NCI-H2081 treated with DMSO at 0.1 percent for 48 hours (cell line): Measurements from ENCODE around the gene MUC20.
"Not testable (repeated sequence)": the region's sequence is repeated elsewhere in the genome, so short reads cannot be mapped to it uniquely, and the experiment has no call there.

Source experiments
- DNase-seq: peaks from one replicate; lab custom pipeline; 2025; lab: John Stamatoyannopoulos, UW

MUC20 gene

DNA sequence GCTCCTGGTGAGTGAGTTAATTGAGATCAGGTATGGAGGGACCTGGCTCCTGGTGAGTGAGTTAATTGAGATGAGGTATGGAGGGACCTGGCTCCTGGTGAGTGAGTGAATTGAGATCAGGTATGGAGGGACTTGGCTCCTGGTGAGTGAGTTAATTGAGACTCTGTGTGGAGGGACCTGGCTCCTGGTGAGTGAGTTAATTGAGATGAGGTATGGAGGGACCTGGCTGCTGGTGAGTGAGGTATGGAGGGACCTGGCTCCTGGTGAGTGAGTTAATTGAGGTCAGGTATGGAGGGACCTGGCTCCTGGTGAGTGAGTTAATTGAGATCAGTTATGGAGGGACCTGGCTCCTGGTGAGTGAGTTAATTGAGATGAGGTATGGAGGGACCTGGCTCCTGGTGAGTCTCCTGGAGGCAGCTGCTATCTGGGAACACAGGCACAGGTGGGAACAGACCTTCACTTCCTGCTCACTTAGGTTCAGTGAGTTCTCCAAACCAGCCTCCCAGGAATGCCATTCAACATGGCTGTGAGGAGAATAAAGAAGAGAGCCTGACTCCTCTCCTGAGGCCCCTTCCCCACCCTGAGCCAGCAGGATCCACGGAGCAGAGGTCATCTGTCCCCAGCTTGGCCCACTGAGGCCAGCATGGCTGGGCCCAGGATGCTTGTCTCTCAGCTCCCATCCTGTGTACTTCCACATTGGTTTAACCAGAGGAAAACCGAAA lies 9.5 kb upstream of the MUC20 start:
- not testable (repeated sequence) for DNase-seq

DNA sequence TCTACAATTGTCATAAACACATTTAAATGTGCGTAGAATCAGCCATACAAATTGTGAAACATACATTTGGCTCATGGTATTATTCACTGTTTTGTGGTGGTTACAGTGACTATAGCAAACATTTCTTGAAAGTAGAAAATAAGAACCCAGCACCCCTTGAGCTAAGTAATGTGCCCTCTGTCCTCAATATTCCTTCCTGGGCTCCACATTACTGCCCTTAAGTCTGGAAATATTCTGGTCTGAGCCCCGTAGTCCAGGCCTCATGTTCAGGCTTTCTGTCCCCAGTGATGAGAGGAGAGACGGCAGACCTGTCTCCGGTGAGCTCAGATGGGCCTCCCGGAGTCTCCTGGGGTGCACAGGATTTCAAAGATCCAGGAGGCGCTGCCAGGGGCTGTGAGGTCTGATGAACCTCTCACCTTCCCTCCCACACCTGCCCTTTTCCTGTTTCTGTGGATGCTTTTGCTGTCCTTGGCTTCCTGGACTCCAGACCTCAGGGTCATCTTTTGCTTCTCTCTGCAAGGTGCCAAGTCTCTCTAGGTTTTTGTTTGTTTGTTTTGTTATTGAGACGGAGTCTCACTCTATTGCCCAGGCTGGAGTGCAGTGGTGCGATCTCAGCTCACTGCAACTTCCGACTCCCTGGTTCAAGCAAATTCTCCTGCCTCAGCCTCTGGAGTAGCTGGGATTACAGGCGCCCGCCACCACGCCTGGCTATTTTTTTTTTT lies 8.8 kb upstream of the MUC20 start:
- DNase-seq, result no peak

DNA sequence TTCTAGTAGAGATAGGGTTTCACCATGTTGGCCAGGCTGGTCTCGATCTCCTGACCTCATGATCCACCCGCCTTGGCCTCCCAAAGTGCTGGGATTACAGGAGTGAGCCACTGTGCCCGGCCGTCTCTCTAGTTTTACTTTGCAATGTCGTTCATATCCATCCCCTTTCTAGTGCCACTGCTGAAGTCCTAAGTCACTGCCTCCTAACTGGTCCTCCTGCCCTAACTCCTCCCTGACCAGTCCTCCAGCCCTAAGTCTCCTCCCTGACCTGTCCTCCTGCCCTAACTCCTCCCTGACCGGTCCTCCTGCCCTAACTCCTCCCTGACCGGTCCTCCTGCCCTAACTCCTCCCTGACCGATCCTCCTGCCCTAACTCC lies 8.3 kb upstream of the MUC20 start:
- DNase-seq, result not testable (repeated sequence)

DNA sequence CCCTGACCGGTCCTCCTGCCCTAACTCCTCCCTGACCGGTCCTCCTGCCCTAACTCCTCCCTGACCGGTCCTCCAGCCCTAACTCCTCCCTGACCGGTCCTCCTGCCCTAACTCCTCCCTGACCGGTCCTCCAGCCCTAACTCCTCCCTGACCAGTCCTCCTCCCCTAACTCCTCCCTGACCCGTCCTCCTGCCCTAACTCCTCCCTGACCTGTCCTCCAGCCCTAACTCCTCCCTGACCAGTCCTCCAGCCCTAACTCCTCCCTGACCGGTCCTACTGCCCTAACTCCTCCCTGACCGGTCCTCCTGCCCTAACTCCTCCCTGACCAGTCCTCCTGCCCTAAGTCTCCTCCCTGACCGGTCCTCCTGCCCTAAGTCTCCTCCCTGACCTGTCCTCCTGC lies 7.6 kb upstream of the MUC20 start:
- DNase-seq, result not testable (repeated sequence)

DNA sequence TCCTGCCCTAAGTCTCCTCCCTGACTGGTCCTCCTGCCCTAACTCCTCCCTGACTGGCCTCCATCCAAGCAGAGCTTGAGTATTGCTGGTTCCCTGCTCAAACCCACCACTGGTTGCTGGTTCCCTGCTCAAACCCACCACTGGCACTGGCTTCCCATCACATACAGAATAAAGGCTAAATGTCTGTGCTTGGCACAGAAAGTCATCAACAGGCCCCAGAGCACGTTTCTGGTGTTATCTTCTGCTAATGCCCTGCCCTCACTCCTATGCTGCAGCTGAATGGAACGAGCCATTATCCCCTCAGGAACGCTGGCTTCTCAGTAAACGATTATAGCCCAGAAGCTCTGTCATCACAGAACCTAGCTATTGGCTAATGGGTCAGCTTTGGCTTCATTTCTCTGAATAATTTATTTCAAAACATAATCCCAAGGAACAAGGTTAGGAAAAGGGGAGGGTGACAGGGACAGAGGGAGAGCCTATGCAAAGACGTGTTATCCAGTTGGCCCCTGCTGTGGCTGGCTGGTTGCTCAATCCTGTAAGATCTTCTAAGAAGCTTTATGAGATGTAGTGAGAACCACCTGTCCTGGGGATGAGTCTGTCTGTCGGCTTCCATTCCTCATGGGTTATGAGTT lies 6.3 kb upstream of the MUC20 start:
- no peak for DNase-seq

DNA sequence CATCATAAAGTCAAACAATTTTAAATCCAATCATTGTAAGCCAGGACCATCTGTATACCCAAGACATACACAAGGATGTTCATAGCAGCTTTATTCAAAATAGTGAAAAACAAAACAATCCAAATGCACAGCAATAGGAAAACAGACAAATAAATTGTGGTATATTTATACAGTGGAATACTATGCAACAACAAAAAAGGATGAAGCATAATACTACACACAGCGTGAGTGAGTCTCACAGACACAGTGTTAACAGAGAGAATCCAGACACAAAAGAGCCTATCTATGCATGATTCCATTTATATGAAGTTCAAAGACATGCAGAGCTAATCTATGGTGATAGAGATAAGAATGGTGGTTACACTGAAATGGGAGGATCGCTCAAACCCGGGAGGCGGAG lies 5.6 kb upstream of the MUC20 start:
- no peak for DNase-seq

DNA sequence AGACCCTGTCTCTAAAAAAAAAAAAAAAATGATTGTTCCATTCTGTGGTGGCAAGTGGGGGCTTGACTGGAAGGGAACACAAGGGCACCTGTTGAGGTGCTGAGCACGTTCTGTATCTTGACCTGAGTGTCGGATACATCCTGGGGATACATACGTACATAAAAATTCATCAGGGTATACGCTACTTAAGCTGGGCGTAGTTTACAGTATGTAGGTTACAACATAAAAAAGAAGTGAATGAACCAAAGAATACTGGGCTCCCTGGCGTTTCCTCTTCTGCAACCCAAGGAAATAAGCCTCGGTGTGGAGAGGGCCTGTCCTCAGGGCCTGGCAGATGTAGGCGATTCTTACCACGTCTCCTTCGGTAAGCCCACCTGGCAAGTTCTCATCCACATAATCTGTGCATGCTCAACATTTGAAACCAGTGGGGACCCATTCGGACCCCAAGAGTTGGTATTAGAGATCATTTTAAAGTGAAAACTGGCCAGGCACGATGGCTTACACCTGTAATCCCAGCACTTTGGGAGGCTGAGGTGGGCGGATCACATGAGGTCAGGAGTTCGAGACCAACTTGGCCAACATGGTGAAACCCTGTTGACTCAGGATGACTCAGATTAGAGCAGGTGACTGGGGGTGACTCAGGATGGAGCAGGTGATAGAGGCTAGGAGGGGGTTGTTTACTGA lies 5.1 kb upstream of the MUC20 start:
- DNase-seq, result no peak

DNA sequence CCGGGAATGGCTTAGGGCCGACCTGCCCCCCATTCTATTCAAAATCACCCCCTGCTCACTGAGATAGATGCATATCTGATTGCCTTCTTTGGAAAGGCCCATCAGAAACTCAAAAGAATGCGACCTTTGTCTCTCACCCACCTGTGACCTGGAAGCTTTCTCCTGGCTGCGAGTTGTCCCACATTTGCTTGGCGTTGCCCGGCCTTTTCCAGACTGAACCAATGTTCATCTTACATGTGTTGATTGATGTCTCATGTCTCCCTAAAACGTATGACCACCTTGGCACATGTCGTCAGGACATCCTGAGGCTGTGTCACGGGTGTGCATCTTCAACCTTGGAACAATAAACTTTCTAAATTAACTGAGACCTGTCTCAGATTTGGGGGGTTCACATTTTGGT lies 3.4 kb upstream of the MUC20 start:
- DNase-seq, result no peak

DNA sequence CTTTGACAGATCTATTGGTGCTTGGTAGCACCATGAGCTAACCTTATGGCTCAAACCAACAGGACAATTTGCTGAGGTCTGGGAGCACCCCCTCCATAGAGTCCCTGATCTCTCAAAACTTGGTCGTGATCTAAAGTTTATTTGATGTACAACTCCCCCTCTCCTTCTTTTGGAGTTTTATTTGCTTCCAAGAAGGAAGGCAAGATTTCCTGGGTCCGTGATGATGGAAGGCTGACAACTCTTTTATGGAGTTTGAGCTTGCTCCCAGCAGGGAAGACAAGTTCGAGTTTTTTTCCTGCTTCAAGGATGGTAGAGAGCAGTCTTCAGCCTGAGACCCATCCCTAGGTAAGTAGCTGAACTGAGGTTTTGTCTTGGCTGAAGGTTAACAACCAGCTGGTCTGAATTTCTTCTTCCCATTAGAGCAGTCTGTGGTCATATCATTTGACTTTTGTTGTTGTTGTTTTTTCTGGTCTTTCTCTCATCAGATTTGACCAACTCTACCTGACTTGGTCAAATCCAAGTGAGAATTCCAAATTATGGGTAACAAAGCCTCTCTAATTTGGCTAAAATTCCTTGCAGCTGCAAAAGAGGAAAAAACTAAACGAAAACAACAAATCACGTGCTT lies 2.8 kb upstream of the MUC20 start:
- DNase-seq, result no peak

DNA sequence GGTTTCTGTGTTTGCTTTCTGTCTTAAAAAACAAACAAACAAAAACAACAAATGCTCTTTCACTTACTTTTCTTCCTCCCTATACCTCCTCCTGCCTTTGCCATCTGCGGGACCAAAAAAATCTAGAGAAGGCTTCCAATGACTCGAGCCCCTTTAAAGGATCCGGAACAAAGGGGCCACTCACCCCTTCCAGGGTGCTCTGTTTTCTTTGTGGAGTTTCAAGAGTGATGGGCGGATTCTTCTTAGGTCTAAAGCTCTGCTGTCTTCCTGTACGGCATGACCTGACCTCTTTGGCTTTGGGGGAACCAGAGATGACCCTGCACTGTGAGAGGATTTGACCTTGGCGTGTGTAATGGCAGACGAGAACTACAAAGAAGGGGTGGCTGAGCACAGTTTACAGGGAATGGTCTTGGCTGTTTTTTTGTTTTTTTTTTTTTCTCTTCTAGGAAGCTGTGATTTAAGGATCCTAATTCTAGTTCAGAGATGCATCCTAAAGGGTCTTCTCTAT lies 2.2 kb upstream of the MUC20 start:
- no peak for DNase-seq

DNA sequence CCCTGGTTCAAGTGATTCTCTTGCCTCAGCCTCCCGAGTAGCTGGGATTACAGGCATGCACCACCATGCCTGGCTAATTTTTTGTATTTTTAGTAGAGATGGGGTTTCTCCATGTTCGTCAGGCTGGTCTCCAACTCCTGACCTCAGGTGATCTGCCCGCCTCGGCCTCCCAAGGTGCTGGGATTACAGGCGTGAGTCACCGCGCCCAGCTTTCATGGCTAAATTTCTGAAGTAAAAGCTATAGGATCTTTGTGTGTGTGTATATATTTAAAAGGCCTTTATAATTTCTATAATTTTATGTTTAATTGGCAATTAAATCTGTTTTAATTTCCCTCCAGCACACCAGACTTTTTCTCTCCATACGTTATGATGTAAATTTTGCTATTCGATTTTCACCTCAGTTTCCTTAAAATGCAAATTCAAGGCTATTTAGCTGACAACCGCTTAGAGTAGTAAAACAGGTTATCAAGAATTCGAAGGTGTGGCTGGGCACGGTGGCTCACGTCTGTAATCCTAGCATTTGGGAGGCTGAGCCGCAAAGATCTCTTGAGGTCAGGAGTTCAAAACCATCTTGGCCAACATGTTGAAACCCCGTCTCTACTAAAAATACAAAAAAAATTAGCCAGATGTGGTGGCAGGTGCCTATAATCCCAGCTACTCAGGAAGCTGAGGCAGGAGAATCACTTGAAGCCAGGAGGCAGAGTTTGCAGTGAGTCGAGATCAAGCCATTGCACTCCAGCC lies 1.1 kb upstream of the MUC20 start:
- not testable (repeated sequence) for DNase-seq

DNA sequence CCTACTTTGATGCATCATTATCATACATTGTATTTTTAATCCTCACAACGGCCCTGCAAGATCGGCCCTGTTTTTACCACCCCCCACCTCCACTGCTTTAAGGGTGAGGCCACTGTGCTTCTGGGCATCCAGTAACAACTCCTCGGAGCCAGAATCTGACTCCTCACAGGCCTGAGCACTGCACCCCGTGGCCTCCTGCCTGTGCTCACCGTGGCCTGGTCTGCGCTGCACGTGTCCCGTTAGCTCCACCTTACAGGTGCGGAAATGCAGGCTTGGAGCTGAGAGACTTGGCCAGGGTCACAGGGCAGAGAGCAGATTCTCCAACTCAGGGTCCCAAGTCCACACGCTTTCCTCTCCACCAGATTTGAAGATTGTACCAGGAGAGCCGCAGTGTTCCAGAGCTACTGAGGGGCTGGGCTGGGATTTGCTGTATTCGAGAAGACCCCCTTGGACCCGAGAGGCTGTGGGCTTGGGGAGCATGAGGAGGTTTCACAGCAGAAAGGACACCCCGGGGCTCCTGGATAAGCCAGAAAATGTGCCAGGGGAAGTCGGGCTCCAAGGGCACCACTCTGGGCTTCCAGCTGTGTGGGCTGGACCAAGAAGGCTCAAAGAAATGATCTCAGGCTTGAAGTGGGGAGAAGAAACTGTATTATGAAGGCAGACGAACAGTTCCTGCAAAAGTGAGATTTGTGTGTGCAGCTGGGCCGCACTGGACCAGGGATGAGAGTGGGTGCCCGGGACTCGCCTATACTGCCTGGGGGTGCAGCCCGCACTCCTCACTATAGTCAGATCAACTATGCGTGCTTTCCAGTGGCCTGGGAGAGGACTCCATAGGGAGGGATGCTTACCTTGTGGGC lies 1.6 kb downstream of the MUC20 start:
- DNase-seq, result not testable (repeated sequence)

DNA sequence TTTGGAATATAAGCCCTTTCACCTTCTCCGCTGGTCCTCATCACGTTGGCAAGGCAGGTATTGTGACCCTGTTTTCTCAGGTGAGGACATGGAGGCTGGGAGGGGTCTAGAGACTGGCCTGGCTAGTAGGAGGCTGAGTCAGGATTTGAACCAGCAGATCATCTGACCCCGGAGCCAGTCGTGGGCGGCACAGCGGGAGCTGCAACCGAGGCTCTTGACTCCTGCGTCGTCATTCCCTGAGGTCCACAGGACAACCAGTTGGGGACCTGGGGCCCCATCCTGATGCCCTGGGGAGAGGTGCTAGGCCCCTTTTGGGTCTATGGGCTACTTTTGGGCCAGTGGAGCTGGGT lies 2.2 kb downstream of the MUC20 start:
- DNase-seq, result not testable (repeated sequence)

DNA sequence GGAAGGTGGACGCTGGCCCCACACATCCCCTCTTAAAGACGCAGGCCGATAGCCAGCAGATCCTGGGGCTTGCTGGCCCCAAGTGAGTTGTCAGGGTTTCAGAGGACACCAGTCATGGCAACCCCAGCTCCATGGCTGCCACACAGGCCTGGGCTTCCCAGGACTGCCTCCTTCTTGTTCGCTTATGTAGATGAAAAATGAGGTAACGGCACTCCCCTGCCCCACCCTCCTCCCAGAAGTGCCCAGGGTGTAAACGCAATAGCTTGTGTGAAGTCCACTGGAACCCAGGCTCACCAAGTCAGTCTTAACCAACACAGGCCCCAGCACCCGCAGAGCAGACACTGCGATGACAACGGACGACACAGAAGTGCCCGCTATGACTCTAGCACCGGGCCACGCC lies 3.6 kb downstream of the MUC20 start:
- not testable (repeated sequence) for DNase-seq

DNA sequence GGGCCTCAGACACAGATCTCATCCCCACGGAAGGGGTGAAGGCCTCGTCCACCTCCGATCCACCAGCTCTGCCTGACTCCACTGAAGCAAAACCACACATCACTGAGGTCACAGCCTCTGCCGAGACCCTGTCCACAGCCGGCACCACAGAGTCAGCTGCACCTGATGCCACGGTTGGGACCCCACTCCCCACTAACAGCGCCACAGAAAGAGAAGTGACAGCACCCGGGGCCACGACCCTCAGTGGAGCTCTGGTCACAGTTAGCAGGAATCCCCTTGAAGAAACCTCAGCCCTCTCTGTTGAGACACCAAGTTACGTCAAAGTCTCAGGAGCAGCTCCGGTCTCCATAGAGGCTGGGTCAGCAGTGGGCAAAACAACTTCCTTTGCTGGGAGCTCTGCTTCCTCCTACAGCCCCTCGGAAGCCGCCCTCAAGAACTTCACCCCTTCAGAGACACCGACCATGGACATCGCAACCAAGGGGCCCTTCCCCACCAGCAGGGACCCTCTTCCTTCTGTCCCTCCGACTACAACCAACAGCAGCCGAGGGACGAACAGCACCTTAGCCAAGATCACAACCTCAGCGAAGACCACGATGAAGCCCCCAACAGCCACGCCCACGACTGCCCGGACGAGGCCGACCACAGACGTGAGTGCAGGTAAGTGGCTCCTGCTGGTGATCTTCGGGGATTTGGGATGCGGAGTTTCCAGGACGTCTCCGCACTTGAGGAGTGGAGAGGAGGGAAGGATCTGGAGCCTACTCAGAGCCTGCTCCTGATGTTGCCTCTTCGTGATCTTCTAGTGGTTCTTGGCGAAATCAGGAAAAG lies 5.3 kb downstream of the MUC20 start:
- DNase-seq, result not testable (repeated sequence)

DNA sequence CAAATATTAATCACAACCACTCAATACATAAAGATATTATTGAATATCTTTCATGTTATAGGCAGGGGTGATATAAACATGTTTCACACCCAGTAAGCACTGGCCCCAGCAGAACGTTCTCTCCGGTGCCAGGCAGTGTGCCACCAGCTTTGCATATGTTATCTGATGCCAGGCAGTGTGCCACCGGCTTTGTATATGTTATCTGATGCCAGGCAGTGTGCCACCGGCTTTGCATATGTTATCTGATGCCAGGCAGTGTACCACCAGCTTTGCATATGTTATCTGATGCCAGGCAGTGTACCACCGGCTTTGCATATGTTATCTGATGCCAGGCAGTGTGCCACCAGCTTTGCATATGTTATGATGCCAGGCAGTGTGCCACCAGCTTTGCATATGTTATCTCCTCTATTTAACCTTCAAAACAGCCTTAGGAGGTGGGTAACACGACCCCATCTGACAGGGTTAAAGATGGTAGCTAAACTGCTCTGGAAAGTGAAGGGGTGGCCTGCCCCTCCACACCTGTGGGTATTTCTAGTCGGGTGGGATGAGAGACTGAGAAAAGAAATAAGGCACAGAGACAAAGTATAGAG lies 6.9 kb downstream of the MUC20 start:
- no peak for DNase-seq

DNA sequence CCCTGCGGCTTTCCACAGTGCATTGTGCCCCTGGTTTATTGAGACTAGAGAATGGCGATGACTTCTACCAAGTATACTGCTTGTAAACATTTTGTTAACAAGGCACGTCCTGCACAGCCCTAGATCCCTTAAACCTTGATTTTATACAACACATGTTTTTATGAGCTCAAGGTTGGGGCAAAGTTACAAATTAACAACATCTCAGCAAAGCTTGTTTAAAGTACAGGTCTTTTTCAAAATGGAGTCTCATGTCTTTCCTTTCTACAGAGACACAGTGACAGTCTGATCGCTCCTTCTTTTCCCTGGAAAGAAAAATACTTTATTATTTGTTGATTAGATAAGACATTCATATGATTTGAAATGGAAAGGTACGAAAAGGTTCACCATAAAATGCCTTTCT lies 8.0 kb downstream of the MUC20 start:
- not testable (repeated sequence) for DNase-seq

DNA sequence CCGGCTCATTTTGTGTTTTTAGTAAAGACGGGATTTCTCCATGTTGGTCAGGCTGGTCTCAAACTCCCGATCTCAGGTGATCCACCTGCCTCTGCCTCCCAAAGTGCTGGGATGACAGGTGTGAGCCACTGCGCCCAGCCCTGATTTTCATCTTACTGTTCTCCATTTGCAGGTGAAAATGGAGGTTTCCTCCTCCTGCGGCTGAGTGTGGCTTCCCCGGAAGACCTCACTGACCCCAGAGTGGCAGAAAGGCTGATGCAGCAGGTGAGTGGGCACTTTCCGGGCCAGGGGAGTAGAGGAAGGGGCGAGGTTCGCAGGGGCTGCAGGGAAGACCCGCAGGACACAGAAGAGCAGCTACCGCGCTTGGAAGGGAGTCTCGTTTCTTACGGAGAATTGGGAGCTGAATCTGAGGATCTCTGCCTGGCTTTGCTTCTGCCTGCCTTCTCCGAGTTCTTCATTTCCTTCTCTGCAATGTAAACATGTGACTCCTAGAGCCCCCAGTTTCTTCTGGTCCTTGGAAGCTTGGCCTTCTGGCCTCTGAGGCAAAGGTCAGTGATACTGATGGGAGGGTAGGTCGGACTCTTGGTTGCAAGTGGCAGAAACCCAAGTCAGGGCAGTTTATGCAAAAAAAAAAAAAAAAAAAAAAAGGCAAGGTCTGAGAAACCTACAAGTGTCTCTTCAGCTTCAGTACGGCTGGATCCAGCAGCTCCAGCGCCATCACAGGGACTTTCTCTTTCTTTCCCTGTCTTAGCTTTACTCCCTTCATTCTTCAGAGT lies 8.9 kb downstream of the MUC20 start:
- DNase-seq, result no peak
